ENCODE measurements around the gene CPEB4.

The CPEB4 gene

GRCh38 chr5:173913686-173914321 lies 25.7 kb downstream of the CPEB4 start:
- DNase-seq (ENCODE audit: low read depth, low spot score) = no peak

- DNase-seq (ENCODE audit: low read depth, low spot score) = no peak
Measured at GRCh38 chr5:173915310-173916014, 27.3 kb downstream of the CPEB4 start.

GRCh38 chr5:173916233-173916632 lies 28.1 kb downstream of the CPEB4 start:
- no peak for DNase-seq (ENCODE audit: low read depth, low spot score)

- peak; percentile 30 for DNase-seq (ENCODE audit: low read depth, low spot score)
Measured at GRCh38 chr5:173917788-173918786, 29.9 kb downstream of the CPEB4 start.

GRCh38 chr5:173919443-173919842 lies 31.3 kb downstream of the CPEB4 start:
- DNase-seq (ENCODE audit: low read depth, low spot score) = no peak

GRCh38 chr5:173920024-173920753 lies 32.0 kb downstream of the CPEB4 start:
- no peak for DNase-seq (ENCODE audit: low read depth, low spot score)

GRCh38 chr5:173920866-173921555 lies 32.9 kb downstream of the CPEB4 start:
- no peak for DNase-seq (ENCODE audit: low read depth, low spot score)

GRCh38 chr5:173922527-173922926 lies 34.4 kb downstream of the CPEB4 start:
- DNase-seq (ENCODE audit: low read depth, low spot score) = no peak

- DNase-seq (ENCODE audit: low read depth, low spot score) = no peak
Measured at GRCh38 chr5:173923218-173924095, 35.3 kb downstream of the CPEB4 start.

- no peak for DNase-seq (ENCODE audit: low read depth, low spot score)
Measured at GRCh38 chr5:173924899-173925298, 36.8 kb downstream of the CPEB4 start.

GRCh38 chr5:173925449-173926071 lies 37.4 kb downstream of the CPEB4 start:
- DNase-seq (ENCODE audit: low read depth, low spot score) = no peak

- DNase-seq (ENCODE audit: low read depth, low spot score) = no peak
Measured at GRCh38 chr5:173926359-173926758, 38.2 kb downstream of the CPEB4 start.

- DNase-seq (ENCODE audit: low read depth, low spot score) = no peak
Measured at GRCh38 chr5:173928871-173929574, 40.9 kb downstream of the CPEB4 start.

- no peak for DNase-seq (ENCODE audit: low read depth, low spot score)
Measured at GRCh38 chr5:173932695-173933139, 44.6 kb downstream of the CPEB4 start.

- no peak for DNase-seq (ENCODE audit: low read depth, low spot score)
Measured at GRCh38 chr5:173933901-173934300, 45.8 kb downstream of the CPEB4 start.

- DNase-seq (ENCODE audit: low read depth, low spot score) = no peak
Measured at GRCh38 chr5:173935396-173935795, 47.2 kb downstream of the CPEB4 start.

- DNase-seq (ENCODE audit: low read depth, low spot score) = no peak
Measured at GRCh38 chr5:173940269-173940668, 52.1 kb downstream of the CPEB4 start.

GRCh38 chr5:173941102-173941501 lies 53.0 kb downstream of the CPEB4 start:
- no peak for DNase-seq (ENCODE audit: low read depth, low spot score)

Data from activated CD4-positive, CD25-positive, alpha-beta regulatory T cell treated with anti-CD3 and anti-CD28 coated beads, Interleukin-2, amount 50 U/mL, for 16 hours (primary cell).